Endometrial microvascular endothelial cells (primary cell): ENCODE data around the gene RABGAP1. TPM values are rescaled to one million over a fixed set of nuclear protein-coding genes. Genes with fewer than 3 reads are reported as not detected.

Experiments
- in situ Hi-C: cut with HindIII; loops from 2 replicates; pipeline ENCODE4 v1.10.0; 2017; ENCODE audit warnings: low sequenced_read_pairs, low pct_unique_long_range_greater_than_20kb; ENCODE audit errors: inconsistent ontology term
- total RNA-seq: library from RNA; depleted of rRNA; stranded (reverse); fragments of >200 nt; gene quantifications from one replicate; pipeline ENCODE4 v1.2.3, GENCODE V29; 2015; ENCODE audit errors: inconsistent ontology term

Gene RABGAP1
- total RNA-seq, 1 donor from 2014 or later: 16.0 TPM

DNA sequence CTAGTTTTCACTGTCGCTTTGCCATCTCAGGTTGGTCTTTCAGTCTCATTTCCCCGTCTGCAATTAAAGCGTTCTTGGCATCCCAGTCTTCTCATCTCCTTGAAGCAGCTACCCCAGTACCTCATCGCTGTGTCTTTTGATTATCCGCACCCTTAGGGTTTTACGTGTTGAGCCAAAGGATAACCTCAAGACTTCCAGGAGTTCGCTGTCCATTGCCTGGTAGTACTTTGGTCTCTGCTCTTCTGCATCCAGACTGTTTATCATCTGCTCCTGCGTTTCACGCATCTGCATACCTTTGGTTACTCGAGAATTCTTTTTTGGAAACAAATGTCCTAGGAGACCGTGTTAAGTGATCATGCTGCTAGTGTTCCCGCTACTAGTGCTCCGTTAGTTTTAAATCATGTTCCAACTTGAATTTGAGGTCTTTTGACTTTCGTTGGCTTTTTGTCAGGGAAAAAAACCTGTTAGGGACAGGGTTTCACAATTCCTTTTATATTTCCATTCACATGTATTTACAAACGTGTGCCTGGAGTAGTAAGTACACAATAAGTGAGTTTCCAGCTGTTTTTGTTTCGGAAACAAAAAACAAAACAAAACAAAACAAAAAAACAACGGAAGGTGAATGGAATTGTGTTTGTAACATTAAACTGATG, 888 bp downstream of the RABGAP1 start:
- in situ Hi-C loops: no loop called here

DNA sequence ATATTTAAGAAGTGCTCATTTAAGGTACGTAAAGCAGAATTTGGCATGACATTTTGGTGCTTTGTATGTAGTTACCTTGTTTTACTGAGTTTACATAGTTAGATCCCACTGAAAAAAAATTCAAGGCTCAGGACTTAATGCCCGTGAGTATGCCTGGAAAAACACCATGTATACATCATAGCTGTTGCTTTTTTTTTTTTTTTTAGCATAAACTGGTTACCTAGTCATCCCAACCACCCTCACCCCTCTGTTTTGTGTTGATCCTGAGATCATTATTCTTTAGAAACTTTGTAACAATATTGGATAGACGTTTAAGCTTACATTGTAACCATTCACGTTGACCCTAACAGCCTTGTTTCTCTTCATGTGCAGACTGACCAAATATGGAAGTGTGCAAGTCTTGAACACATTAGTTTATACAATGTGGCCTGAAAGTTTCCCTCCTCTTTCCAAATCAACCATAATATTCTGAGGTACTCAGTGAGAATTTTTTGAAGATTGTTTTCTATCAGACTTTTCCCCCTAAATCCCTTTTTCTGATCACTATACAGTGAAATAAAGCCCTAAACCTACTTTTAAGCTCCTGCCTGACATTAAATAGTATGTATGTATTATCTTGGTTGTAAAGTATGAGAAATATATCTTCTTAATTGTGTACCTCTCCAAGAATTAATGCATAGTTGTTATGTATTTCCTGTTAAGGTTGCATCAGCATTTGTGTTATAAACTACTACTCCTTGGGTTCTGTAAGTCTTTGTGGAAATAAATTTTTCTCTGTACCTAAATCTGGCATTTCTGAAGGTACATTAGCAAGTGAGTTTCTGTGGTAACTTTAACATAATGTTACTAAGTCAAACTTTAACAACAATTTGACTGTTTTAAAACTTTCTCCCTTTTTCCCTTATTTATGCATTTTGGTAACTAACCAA, 4.4 kb downstream of the RABGAP1 start:
- in situ Hi-C loops: no loop called here

DNA sequence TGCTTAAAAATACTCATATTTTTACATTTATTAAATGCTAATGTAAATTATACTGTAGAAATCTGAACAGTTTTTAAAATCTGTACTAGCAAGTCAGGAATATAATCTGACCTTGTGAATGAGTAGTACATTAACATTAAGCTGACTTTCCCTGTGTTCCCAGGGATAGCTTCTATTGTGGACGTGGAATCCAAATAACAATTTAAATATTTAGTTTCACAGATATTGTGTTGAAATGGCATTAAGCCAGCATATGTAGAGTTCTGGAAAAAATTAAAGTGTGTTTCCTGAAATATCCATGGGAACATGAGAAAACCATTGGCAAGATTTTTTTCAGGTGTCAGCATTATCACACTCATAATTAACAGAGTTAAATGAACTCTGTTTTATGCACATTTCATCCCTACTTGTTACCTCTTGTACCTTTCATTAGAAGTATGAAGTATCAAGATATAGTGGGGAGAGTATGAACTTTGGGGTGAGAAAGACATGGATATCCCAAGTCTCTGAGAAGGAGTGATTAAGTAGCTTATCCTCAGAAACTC, 5.7 kb downstream of the RABGAP1 start:
- in situ Hi-C loops: no loop called here

DNA sequence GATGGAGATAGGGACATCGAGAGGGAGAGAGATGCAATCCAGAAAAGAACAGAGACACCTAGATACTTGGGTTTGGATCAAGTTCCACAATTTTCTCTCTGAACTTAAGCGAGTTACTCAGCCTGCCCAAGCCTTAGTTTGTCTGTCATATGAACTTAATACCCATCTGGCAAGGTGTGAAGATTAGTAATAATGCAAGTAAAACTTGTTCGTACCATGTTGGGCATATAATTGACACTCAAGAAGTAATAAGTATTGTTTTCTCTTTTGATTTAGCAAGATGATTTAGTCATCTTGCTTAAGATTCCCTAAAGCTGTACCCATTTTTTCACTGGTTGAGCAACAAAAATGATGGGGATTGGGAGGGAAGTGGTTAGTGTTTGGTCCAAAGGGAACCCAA, 7.5 kb downstream of the RABGAP1 start:
- in situ Hi-C loops: no loop called here

DNA sequence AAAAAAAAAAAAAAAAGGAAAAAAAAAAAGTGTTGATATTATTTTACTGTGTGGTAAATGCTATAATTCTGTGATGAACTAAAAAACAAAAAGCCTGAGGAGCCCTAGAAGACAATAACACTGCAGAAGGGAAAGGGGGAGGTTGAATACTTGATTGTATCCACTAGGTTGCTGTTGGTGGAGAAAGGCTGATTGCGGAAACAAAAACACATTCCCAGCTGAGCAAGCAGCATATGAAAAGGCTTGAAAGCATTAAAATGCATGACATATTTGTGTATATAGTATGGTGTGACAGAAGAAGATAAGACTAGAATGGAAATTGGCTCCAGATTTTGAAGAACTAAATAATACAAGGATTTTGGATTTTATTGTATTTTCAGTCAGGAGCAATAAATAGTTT, 8.9 kb downstream of the RABGAP1 start:
- in situ Hi-C loops: no loop called here

DNA sequence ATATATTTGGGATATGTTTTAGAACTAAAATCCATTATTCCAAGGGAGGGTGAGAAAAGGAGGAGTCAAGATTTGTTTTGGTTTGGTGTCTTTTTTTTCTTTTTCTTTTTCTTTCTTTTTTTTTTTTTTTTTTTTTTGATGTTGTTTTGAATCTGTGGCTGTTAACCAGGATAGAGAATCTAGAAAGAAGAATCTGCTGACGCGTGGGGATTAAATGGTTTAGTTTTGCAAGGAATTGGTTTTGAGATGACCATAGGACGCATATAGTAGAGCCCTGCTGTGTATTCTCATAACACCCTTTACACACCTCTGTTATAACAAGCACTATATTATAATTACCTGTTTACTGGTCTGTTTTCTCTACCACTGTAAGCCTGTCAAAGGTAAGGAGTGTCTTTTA, 9.4 kb downstream of the RABGAP1 start:
- in situ Hi-C loops: no loop called here

DNA sequence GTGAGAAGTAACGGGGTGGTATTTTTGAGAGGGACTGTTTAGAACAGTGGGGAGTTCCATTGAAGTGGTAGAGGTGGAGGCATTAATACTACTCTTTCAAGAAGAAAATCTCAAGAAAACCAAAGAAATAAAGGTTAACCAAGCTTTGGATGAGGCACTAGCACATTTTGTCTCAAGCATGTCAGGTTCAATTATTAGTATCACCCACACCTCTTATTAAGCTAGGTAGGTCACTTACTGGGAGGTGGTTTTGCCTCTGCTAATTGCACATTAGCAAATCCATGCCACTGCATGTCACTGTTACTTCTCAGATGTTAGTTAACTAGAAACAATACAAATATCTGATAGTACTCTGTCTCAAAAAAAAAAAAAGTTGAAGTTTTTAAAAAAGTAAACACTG, 10.2 kb downstream of the RABGAP1 start:
- in situ Hi-C loops: no loop called here

DNA sequence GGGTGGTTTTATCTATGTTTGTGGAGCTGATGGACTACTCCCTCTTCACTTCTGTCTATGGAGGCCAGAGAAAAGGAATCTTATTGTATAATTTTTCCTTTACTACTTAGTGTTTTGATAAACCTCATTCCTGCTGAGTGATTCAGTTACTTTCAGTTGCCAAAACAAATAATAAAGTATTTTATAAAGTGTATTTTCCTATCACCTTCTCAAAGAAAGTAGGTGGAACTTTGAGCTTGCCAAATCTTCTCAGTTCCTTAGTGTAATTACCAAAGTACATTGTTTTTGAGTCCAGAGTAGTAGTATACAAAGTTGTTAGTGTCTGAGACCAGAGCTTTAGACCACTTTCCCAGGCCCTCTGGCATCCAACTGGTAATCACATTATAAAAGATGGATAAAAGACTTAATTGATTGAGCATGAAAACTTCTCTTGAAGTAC, 13.5 kb downstream of the RABGAP1 start:
- in situ Hi-C loops: no loop called here

DNA sequence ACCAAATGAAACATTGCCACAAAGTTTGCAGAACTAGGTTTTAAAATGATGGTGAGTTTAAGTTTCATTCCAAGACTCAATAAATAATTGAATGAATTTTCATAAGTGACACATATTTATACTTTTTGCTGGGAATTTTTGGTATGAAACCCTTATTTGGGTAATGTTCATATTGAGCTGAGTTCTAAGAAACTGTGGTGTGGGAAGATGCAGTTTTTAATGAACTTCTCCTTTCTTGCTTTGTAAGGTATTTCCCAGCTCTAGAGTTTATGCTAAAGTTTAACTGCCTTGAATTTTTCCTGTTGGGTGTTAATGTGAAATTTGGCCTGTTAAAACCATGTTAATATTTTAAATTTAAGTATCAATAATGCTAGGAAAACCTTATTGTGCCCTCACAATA, 15.1 kb downstream of the RABGAP1 start:
- in situ Hi-C loops: no loop called here

DNA sequence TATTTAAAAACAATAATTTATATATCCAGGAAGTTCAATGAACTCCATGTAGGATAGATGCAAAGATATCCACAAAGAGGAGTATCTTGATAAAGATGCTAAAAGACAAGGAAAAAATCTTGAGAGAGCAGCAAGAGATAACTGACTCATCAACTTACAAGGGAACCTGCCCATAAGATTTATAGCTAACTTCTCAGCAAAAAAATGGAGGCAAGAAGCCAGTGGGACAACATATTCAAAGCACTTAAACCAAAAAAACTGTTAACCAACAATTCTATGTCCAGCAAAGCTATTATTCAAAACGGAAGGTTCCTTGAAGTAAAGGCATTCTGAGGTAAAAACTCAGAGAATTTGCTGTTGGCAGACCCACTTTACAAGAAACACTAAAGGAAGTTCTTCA, 20.3 kb downstream of the RABGAP1 start:
- in situ Hi-C loops: no loop called here

DNA sequence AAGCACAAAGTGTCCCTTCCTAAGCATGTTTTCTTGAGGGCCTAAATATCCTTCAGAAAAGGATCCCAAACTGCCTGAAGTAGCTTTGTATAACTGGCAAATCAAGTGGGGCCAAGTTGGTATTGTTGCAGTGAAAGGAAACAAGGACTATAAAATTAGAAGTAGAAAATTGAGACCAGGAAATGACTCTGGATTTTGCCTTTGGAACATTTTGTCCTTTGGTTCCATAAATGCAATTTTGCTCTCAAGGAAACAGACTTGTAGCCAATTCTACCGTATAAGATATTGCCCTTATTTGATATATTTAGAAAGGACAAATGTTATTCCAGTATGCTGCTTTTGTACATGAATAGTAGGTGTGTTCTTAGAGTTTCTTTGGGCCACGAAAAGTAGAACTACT, 34.4 kb downstream of the RABGAP1 start:
- in situ Hi-C loops: no loop called here

DNA sequence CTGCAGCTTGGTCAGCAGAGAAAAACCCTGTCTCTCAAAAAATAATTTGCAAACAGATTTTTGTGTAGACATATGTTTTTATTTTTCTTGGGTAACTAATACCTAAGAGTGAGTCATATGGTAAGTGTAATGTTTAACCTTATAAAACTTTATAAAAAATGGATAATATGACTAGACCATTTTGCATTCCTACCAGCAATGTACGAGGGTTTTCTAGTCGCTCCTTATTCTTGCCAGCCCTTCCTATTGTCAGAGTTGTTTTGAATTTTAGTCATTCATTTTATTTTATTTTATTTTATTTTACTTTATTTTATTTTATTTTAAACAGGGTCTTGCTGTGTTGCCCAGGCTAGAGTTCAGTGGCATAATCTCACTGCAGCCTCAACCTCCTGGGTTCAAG, 37.8 kb downstream of the RABGAP1 start:
- in situ Hi-C loops: no loop called here

DNA sequence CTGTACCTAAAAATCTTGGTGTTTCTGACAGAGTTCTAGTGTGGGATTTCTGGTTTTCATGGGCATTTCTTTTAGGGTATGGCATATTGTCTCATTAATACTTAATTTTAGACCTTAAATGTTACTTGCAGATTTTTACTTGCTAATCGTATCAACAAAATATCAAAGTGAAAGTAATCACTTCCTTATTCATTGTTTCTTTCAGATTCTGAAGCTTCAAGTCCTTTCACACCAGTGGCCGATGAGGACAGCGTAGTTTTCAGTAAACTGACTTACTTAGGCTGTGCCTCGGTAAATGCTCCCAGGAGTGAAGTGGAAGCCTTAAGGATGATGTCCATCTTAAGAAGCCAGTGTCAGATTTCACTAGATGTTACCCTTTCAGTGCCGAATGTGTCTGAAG, 45.2 kb downstream of the RABGAP1 start:
- in situ Hi-C loops: no loop called here

DNA sequence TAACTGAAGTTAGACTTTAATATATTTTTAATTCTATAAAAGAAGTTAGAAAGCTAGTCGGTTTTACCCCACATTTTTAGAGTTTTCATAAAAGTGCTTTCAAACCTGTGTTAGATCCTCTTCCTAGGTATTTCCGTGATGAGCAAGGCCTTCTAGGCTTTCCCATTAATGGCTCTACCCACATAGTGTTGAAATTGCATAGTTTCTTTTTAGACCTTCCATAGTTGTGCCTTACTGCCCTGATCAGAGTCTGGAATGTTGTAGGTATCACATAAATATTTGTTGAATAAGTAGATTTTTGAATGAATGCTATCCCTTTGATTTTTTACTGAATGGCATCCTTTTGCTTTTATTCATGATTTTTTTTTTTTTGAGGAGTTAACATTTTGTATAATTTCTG, 47.3 kb downstream of the RABGAP1 start:
- in situ Hi-C loops: no loop called here

DNA sequence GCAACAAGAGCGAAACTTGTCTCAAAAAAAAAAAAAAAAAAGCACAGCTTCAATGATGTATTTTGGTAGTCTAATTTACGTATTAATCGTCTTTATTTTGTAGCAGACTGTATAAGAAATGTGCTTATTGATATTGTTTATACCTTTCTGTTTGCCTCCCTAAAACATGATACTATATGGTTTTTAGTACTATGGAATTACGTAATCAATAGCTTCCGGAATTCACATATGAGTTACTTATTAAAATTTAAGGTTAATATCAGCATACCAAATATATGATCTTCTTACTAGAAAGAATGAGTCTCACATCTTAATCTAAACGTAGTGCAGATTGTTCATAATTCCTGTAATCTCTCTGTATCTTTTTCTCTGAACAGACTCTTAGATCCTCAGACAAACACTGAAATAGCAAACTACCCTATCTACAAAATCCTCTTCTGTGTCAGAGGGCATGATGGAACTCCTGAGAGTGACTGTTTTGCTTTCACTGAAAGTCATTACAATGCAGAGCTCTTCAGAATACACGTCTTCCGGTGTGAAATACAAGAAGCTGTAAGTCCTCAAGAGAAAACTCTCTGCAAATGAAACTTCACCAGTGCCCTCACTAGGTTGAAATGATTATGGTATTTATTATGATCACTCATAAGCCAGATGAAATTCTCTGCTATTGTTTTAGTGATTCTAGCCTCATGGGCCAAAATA, 48.3 kb downstream of the RABGAP1 start:
- in situ Hi-C loops: no loop called here

DNA sequence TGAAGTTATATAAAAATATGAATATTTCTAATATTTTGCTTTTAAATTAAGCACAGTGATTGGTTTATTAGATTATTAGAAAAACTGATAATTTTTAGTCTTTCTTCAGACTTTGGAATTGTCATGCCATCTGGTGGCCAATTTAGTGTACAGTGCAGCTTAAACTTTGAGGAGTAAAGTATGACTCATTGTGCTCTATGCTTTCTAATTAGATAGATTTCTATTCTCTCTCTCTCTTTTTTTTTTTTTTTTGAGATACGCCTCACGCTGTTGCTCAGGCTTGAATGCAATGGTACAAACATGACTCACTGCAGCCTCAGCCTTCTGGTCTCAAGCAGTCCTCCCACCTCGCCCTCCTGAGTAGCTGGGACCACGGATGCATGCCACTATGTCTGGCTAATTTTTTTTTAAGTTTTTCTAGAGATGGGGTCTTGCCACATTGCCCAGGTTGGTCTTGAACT, 50.6 kb downstream of the RABGAP1 start:
- in situ Hi-C loops: no loop called here

DNA sequence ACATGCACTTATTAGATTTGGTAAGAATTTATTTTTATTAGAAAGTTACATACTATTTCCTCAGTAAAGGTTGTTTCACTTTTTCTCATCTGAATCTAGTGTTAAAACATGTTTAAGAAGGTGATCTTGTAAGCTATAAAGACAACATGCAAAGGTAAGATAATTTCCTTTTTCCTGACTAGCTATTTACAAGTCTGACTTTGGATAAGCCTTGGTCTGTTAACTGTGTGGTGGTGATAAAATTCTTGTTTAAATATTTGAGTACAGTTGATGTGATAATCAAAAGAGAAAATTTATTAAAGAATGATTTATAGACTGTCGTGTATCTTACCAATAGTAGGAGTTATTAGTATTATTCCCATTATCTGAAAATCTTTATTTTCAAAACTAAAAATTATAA, 55.8 kb downstream of the RABGAP1 start:
- in situ Hi-C loops: no loop called here

DNA sequence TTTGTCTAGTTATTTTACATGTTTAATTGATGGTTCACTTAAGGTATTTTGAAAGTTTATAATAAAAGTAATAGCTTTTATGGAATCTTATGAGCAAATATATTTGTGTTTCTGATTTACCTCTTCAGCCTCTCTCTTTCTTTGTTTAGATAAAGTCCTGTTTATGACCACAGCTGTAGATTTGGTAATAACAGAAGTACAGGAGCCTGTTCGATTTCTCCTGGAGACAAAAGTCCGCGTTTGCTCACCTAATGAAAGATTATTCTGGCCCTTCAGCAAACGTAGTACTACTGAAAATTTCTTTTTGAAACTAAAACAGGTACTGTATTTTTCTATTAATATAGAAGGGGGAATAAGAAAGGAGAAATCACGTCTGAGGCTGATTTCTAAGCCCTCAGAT, 57.6 kb downstream of the RABGAP1 start:
- in situ Hi-C loops: no loop called here

DNA sequence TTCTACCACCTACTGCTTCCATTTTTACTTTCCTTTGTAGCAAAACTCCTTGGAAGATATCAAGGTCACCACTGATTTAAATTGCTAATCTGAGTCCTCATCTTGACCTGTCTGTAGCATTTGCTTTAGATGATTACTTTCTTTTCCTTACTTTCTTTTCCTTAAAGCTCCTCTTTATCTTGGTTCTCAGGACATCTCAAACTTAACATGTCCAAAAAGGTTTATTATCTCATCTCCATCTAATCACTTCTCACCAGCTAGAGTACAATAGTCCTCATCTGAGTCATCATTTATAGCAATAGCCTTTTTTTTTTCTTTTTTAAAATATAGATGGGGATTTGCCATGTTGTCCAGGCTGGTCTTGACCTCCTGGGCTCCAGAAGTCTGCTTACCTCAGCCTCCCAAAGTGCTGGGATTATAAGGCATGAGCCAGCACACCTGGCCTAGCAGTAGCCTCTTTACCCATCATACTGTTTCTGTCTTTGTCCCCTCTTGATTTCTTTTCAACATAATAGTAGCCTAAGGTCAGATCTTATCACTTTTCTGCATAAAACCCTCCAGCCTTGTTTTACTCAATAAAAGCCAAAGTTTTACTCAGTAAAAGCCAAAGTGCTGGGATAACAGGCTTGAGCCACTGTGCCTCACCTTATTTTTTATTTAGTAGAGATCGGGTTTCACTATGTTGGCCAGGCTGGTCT, 59.7 kb downstream of the RABGAP1 start:
- in situ Hi-C loops: no loop called here
